T-helper 1 cell treated with Interleukin-12 subunit alpha and Interleukin-12 subunit beta and Interleukin-4 antibody, amounts not matched to agents 30 ng/mL and 1 ng/mL, for 36 hours (primary cell): ENCODE measurements around the gene NEXN. TPM values are rescaled to one million over a fixed set of nuclear protein-coding genes. Genes with fewer than 3 reads are reported as not detected.
"Not testable (repeated sequence)": the region's sequence is repeated elsewhere in the genome, so short reads cannot be mapped to it uniquely, and the experiment has no call there.

Source experiments
- intact Hi-C: fragments of 100-400 bp; cut with micrococcal nuclease; formaldehyde crosslinking; loops from one replicate; pipeline ENCODE4 v1.15.1; 2024
- total RNA-seq: library from RNA; stranded (reverse); gene quantifications from 2 replicates; pipeline ENCODE4 v1.2.3, GENCODE V29; 2022

NEXN gene
- total RNA-seq, 1 donor from 2014 or later = 1.3 TPM

- intact Hi-C loops = no loop called here
Measured at GRCh38 chr1:77905603-77906002, 17.2 kb downstream of the NEXN start.

DNA sequence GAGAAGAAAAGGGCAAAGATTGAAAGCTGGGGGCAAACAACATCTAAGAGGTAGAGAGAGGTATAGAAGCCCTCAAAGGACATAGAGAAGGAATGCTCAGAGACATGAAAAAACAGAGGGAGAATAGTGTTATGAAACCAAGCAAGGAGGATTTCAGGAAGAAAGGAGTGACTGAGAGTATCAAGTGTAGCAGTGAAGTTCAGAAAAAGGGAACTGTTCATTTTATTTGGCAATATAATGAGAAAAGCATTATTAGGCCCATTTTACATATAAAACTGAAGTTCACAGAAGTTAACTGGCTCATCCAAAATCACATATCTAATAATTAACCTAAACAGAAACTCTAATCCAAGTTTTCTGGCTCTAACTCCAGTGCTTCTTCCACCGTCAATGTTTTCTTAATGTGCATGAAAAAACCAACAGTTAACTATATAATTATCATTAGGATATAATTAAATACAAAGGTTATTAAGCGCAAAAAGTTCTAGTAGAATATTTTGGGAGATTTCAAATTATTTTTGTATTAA, 17.7 kb downstream of the NEXN start:
- intact Hi-C loops = no loop called here

DNA sequence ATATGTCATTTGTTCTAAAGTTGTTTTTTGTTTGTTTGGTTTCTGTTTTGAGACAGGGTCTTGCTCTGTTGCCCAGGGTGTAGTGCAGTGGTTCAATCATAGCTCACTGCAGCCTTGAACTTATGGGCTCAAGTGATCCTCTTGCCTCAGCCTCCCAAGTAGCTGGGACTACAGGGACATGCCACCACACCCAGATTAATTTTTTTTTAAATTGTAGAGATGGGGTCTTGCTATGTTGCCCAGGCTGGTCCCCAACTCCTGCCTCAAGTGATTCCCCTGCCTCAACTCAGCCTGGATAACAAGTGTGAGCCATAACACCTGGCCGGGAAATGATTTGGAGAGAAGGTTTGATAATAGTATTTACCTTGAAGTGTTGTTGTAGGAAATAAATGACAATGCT, 18.2 kb downstream of the NEXN start:
- intact Hi-C loops = no loop called here

DNA sequence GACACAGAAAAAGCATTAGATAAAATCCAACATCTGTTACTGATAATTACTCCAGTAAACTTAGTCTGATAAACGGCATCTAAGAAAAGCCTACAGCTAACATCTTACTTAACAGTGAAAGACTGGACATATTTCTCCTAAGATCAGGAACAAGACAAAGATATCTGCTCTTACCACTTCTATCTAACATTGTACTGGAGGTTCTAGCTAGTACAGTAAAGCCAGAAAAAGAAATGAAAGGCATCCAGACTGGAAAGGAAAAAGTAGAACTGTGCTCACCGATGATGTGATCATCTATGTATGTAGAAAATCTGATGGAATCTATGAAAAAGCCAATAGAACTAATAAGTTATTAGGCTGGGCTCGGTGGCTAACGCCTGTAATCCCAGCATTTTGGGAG, 21.7 kb downstream of the NEXN start:
- intact Hi-C loops = no loop called here

DNA sequence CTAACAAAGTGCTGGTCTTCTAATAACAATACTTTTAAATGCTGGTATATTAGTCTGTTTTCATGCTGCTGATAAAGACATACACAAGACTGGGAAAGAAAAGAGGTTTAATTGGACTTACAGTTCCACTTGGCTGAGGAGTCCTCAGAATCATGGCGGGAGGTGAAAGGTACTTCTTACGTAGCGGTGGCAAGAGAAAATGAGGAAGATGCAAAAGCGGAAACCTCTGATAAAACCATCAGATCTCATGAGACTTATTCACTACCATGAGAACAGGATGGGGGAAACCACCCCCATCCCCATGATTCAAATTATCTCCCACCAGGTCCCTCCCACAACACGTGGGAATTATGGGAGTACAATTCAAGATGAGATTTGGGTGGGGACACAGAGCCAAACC, 30.5 kb downstream of the NEXN start:
- intact Hi-C loops = not testable (repeated sequence)

- intact Hi-C loops = no loop called here
Measured at GRCh38 chr1:77925518-77925917, 37.1 kb downstream of the NEXN start.

DNA sequence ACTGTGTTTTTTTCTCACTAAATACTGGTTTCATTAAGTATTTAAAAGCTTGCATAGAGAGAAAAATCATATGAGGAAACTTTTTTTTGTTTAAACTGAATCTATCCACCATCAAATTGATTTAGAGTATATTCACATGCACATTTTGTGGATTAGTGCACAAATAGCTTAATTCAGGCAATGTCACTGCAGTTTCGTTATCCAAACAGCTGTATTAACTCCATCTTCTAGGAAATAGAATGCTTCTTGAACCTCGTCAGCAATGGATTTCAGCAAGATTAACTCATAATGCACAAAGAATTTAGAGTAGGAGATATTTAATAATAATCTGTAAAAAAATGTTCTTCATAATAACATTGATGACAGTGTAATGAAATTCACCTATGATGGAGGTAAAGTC, 37.5 kb downstream of the NEXN start:
- intact Hi-C loops = no loop called here

- intact Hi-C loops = no loop called here
Measured at GRCh38 chr1:77926561-77927357, 38.3 kb downstream of the NEXN start.

GRCh38 chr1:77927414-77927813, 39.0 kb downstream of the NEXN start:
- intact Hi-C loops = no loop called here

DNA sequence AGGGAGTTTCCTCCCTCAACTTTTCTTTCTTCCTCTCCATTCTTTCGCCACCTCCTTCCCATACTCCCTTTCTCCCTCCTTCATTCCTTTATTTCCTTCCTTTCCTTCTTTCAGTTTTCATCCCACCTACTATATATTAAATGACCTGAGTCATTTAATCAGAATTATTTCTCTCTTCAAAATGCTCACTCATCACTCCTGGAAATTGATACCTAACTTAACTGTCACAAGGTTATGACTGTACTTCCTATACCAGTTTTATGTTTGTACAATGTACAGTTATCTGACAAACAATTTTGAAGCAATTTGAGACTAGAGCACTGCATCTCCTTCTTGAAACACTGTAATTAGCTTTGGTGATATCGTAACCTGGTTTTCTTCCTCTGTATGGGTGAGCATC, 41.4 kb downstream of the NEXN start:
- intact Hi-C loops = no loop called here

- intact Hi-C loops = no loop called here
Measured at GRCh38 chr1:77938651-77939050, 50.2 kb downstream of the NEXN start.

GRCh38 chr1:77940921-77941570, 52.6 kb downstream of the NEXN start:
- intact Hi-C loops = loop anchor here (10.0 kb wide), 1 partner anchor 174 kb away; no protein-coding TSS in a partner anchor

DNA sequence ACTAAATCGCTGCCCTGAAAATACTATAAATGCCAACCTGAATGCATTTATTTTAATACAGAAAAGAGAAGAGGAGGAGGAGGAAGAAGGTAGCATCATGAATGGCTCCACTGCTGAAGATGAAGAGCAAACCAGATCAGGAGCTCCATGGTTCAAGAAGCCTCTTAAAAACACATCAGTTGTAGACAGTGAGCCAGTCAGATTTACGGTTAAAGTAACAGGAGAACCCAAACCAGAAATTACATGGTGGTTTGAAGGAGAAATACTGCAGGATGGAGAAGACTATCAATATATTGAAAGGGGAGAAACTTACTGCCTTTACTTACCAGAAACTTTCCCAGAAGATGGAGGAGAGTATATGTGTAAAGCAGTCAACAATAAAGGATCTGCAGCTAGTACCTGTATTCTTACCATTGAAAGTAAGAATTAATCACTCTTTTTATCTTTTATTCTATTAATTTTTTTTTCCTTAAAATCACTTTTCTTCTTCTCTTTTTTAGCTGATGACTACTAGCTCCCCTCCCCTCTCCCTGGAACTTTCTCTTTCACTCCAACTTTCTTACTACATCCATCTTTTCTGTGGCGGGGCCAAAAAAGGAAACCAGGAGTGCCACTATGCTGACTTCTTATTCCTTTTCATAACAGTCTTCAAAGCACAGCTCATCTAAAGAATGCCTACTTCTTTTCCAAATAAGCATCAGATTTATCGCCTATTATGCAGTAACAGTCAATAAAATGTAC, 54.1 kb downstream of the NEXN start:
- intact Hi-C loops = loop anchor here (10.0 kb wide), 1 partner anchor 172 kb away; no protein-coding TSS in a partner anchor

- intact Hi-C loops = loop anchor here (10.0 kb wide), 1 partner anchor 169 kb away; no protein-coding TSS in a partner anchor
Measured at GRCh38 chr1:77945345-77945744, 56.9 kb downstream of the NEXN start.

- intact Hi-C loops = loop anchor here (10.0 kb wide), 1 partner anchor 166 kb away; no protein-coding TSS in a partner anchor
Measured at GRCh38 chr1:77948841-77949424, 60.5 kb downstream of the NEXN start.

DNA sequence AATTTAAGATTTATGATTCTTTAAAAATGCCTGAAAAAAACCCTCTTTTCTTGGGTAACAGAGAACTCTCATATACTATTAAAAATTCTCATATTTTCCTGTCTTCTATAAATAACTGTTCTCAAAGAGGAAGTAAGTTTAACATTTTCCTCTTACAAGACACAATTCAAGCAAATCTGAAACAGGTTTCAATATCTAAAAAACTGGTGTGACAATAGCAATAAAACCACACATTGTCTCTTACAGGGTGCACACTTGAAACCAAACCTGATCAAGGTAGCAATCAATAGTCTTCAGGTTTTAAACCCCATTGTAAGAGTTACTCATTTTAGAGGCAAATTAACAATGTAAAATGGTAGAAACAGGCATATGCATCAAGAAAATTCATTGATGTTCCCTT, 62.4 kb downstream of the NEXN start:
- intact Hi-C loops = loop anchor here (1.0 kb wide), 1 partner anchor 10 kb away; no protein-coding TSS in a partner anchor

GRCh38 chr1:77951328-77951727, 62.9 kb downstream of the NEXN start:
- intact Hi-C loops = loop anchor here (1.0 kb wide), 1 partner anchor 10 kb away; no protein-coding TSS in a partner anchor

GRCh38 chr1:77953907-77954306, 65.5 kb downstream of the NEXN start:
- intact Hi-C loops = no loop called here

- intact Hi-C loops = no loop called here
Measured at GRCh38 chr1:77954521-77954920, 66.1 kb downstream of the NEXN start.

DNA sequence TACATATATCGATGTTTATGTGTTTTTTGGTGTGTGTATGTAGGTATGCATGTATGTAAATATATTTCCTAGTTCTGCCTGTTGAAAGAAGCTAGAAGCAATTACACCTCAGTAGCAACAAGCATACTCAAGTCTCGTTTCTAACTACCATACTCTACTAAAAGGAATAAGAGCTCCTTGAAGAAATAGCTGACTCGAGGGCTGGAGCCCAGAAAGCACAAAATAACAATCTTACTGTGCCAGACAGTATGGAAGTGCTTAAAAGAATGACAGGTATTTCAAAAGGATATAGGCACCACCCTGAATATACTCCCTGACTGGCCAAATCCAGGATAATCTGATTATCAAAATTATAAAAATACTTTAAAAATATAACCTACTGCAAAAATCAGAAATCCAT, 67.3 kb downstream of the NEXN start:
- intact Hi-C loops = loop anchor here (2.0 kb wide), 1 partner anchor 17 kb away; no protein-coding TSS in a partner anchor

GRCh38 chr1:77956464-77956863, 68.0 kb downstream of the NEXN start:
- intact Hi-C loops = loop anchor here (2.0 kb wide), 1 partner anchor 16 kb away; no protein-coding TSS in a partner anchor
